Stromal cell of bone marrow (primary cell): ENCODE results near the gene ACE.

Experiments
- DNase-seq: peaks from one replicate; pipeline ENCODE4 v3.0.0-alpha.2; 2012; ENCODE audit warnings: low read depth

The ACE gene

DNA sequence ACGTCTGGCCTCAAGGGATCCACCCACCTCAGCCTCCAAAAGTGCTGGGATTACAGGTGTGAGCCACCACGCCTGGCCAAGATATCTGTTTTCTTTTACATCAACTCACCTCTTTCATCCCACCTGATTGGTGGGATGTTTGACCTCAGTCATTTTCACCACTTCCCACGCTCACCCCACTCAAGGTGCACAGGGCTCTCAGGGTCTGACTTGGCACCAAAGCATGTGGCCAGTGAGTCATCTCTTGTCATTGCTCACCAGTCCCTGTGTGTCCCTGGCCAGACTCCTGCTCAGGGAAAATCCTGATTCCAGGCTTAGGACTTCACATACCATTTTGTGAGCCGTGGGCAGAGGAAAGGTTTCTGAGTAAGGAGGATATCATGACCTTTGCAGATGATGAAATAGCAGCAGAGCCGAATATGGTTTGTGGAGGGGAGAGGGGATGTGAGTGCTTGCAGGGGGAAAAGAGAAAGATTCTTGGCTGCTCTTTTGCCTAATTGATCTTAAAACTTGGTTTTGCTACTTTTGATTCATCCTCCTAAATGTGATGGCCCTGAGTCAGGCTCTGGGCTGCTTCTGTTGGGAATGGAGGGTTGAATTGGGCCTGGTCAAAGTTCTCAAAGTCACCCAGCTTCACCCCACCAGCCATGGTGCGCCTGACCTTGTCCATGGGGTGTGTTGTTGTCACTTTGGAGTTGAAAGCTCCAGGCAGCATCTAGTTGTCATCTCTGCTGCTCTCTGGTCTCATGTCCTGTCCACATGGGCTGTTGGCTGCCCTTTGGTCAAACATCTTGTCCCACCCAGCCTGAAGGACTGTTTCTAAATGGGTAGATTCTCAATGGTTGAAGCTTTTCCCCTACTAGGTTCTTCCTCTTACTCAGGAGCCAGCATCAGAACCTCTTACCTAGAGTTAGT is 40.3 kb downstream of the ACE start:
- DNase-seq: no peak

DNA sequence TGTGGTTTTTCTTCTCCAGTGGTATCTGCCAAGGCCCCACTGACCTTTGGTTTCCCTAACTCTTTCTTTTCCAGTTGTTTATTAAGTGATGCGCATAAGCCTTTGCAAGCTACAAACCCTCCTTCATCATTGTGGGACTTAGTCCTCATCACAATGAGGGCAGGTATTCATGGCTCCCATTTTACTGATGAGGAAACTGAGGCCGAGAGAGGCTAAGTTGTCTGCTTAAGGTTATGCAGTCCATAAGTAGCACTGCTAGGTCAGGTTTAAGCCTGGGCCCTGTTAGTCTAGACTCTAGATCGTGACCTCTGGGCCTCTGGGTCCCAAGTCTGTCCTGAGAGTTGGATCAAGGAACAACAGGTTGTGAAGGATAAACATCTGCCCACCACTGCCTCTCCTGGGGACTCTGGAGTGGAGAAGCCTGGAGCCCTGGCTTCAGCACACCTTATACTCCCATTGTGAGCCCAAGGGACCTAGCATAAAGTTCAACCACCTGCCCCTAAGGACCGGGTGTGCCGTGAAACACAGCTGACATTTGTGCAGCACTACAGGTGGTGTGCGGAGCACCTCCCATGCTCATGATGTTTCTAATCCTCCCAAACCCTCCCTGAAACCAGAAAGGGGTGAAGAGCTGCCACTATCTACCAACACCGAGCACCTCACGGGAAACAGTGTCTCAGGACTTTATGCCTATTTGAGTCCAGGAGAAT is 41.1 kb downstream of the ACE start:
- no peak for DNase-seq

DNA sequence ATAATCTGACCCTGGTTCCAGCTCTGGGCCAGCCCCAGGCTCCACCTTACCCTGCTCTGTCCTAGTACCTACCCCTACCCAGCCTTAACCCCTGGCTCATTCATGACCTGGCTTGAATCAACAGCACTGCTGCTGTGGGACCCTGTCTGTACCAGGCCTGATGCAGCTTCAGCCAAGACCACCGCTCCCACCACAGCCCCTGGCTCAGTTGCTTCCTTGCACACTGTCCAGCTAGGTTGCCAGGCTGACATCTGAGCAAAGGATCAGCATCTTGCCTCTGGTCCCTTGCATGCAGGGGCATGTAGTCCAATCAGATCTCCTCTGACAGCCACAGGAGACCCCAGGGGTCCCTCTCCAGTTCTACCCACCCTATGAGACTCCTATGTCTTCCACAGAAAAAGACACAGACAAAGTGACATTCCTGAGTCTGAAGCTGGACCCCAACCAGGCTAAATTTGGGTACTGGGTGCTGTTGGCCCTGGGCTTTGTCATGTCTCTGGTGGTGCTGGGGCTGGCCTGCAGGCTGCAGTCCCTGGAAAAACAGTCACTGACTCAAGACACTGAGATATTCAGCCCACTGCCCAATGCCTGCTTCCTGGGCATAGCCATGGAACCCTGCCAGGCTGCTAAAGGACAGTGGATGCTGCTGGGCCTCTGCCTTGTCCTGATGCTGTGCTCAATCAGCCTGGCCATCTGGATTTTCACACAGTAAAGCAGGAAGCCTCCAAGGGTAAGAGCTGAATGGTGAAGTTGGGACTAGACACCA is 42.4 kb downstream of the ACE start:
- DNase-seq: no peak

DNA sequence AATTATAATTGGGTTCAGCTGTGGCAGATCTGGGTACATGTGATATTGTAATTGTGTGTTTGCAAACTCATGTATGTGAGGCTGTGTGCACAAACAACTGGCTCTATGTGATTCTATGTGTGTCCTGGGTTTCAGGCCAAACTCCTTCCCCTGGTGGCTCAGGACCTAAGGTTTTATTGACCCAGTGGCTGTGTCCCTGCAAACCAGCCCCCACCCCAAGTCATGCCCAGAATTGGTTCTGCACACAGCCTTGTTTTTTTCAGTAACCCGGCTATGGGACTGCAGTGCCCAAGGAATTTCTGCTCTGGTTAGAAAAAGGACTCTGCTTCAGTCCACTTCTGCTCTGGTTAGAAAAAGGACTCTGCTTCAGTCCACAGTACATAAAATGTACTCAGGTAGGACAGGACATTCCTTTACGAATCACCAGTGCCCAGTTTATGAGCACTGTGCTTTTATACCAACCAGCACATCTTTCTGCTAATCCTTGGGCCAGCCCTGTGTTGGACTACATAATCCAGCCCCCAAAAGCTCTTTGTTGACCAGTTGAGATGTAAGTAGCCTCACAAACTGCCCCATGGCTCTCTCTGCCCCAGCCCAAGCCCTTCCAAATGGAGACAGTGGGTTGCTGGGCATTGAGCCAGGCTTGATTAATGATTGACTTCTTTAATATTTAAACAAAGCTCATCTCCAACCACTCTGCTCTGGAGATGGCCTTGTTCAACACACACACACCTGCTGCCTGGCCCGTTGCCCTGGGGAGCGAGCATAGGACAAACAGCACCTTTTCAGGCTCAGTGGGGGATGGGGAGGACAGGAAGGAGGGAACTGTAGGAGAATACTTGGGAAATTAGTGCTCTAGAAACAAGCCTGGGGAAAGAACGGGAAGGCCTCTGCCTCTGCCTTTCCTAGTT is 43.4 kb downstream of the ACE start:
- DNase-seq: no peak

DNA sequence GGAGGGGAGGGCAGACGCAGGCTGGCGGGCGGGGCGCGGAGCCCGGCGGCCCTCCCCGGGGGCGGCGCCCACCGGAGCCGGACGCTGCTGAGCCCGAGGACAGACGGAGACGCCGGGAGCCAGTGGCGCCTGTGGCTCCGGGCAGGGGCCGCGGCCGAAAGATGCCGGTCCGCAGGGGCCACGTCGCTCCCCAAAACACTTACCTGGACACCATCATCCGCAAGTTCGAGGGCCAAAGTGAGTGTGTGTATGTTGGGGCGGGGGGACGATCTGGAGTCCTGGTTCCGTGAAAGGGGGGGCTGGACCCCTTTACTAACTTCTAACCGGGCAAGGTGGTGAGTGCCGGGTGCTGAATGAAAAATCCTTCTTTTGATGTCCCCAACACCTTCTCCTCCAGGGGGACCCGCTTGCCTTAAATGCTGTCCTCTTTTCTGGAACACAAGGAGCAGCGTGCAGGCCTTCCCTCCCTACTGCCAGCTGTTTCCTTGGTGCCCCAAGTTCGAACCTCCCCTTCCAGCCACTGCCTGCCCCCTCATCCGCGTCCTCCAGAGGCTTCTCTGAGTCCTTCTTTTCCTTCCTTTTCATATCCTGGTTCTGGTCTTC is 46.5 kb downstream of the ACE start, which contains the start of gene KCNH6:
Gene KCNH6 (plus strand): TSS at position 106 of the 603 bp plus-strand sequence. CDS start 56 bp downstream, at position 162.
- DNase-seq: no peak

DNA sequence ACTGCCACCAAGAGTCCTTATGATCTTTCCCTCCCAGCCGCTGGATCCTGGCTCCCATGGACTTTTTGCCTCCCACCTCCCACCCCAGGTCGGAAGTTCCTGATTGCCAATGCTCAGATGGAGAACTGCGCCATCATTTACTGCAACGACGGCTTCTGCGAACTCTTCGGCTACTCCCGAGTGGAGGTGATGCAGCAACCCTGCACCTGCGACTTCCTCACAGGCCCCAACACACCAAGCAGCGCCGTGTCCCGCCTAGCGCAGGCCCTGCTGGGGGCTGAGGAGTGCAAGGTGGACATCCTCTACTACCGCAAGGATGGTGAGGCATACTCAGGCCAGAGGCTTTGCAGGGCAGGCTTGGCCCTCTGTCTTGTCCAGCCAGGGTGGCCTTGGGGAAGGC is 47.2 kb downstream of the ACE start:
- no peak for DNase-seq

DNA sequence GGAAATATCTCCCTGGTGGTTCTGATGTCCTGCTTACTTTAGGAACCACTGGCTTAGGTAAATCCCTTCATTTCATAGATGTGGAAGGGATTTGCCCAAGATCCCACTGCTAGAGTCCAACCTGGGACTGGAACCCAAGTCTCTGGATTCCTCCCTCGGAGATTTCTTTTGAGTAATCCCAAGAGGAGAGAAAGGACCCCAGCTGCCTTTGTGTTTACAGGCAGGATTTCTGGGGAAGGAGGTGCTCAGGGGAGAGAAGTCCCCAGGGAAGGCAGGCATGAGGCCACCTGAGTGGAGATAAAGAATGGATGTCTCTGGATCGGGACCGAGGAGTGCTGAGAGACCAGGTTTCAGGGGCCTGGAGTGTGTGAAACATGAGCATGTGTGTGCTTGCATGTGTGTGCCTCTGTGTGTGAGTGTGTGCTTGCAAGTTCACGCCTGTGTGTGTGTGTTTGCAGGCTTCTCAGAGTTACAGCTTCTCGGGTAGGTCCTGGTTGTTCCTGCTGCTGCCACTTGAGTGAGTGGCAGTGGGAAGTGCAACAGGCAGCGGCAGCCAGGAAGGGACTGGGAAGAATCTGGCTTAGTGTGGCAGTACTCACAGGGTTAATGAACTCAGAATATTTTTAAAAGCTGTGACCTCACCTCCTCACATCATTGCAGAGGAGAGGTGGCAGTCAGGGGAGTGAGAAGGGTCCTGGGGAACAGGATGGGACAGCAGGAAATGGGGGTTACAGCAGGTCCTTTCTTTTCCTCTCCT is 48.5 kb downstream of the ACE start:
- no peak for DNase-seq

DNA sequence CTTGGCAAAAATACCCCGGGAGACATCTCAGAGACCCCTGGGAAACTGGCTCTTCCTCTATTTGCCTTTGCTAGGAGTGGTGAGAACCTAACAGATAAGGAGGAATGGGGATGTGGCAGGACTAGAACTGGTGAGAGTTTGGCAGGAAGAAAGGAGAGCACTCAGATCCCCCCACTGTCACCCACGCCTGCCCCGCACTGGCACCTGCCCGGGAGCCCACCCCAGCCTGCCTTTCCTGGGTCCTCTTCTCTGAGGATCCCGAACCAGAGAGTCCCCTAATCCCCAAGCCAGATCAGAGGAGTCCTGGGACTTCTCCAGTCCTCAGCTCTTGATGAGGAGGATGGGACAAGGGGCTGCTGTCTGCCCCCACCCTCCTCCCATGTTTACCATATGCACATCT is 50.0 kb downstream of the ACE start:
- no peak for DNase-seq

DNA sequence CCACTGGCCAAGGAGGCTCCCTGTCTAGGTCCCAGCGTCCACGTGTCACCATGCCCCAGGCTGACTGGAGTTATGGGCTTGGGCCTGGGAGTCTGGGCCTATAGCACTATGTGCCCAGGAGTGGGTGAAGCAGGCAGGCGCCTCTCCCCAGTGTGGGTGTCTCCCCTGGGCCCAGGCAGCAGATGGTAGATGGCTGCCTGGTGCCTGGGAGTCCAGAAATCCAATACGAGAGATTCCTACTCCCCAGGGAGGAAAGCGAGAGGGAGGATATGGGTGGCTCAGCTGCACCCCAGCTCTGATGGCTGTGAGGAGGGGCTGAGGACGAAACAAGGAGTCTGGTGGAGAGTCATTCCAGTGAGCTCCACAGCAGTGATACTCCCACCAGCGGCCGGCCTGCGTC is 51.3 kb downstream of the ACE start:
- DNase-seq: no peak

DNA sequence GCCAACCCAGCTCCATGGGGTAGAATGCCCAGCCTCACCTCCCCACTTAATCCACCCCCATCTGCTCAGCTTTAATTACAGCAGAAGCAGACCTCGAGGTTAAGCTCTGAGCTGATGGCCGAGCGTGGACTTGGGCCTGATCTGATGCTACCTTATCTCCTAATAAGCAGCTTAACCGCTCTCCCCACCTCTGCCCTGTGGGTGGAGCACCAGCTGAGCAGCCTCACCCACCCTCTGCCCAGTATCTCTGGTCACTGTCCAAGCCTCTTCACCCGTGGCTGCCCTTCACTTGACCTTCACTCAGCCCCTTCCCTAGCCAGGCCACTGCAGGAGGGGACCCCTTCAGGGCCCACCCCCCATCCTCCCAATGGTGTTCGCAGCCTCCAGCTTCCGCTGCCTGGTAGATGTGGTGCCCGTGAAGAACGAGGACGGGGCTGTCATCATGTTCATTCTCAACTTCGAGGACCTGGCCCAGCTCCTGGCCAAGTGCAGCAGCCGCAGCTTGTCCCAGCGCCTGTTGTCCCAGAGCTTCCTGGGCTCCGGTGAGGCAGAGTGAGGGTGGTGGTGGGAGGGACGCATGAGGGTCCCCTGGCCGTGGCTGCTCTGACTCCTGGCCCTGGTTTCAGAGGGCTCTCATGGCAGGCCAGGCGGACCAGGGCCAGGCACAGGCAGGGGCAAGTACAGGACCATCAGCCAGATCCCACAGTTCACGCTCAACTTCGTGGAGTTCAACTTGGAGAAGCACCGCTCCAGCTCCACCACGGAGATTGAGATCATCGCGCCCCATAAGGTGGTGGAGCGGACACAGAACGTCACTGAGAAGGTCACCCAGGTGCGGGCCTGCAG is 53.1 kb downstream of the ACE start:
- no peak for DNase-seq

DNA sequence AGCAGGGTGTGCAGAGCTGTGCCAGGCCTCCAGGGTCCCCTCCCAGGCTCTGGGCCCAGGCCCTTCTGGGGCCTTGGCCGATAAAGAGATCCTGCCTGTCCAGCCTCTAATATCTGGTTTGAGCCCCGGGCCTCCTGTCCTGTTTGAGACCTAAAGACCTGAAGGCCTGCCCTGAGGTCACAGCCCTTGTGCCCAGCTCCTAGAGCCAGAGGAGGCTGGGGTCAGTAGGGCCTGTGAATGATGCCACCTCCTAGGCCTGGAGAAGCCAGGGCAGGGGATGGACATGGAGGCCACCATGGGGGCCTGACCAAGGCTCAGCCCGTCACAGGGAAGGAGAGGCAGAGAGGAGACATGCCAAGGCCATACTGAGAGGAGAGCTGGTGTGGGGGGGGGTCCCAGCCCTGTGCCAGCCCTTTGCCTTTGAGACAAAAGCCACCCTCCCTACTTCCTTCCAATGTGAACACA is 53.7 kb downstream of the ACE start:
- no peak for DNase-seq

DNA sequence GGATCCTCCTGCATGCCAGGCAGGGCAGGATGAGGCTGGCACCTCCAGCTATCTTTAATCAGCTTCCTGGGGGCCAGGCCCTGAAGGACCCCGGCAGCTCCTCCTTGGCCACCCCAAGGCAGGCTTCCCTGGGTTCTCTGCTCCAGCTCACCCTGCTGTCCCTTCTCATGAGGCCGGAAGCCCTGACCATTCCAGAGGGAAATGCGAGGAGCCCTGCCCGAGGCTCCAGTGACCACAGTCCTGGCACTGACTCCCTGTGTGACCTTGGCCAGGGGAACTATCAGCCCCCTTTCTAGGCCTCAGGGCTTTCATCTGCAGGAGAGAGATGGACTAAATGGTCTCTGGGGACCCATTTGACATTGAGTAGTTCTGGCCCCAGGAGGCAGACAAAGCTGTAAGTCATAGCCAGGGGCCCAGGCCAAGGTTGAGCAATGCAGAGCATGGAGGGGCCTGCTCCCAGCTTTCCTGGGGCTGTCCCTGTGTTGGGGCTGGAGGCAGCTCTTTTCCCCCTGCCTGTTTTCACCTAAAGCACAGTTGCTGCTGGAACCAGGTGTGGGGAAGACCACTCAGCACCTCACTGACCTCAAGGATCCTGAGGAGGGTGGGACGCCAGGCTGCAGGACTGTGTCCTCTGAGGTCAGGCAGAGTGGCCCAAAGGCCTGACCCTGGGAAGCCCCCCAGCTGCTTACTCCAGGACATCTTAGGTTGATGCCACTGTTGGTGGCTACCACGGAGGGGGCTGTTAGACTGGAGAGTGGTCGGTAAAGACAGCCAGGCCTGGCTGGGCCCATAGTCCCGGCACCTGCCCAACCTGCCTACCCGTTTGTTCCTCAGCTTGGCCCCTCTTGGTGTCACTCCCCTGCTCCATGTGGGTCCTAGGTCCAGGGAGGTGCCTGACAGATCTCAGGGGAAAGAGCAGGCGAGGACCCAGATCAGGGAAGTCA is 54.4 kb downstream of the ACE start:
- no peak for DNase-seq

DNA sequence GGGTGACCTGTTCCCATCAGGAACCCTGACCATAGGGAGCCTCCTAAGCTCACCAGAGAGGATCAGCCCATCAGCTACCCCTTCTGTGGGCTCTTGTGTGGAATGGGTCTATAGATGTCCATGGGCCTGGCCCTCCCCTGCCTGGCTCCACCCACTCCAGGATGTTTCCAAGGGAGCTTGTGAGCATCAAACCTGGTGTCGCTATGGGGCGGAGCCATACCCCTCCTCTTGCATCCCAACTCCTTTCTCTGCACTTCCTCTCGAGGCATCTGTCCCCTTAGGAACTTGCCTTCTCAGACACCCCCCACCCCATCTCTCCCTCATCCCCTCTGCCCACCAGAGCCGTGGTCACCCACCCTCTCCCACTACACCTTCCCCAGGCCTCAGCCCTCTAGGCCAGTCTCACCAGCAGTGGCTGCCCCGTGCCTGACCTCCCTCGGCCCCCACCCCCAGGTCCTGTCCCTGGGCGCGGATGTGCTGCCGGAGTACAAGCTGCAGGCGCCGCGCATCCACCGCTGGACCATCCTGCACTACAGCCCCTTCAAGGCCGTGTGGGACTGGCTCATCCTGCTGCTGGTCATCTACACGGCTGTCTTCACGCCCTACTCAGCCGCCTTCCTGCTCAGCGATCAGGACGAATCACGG is 56.7 kb downstream of the ACE start:
- DNase-seq: no peak

DNA sequence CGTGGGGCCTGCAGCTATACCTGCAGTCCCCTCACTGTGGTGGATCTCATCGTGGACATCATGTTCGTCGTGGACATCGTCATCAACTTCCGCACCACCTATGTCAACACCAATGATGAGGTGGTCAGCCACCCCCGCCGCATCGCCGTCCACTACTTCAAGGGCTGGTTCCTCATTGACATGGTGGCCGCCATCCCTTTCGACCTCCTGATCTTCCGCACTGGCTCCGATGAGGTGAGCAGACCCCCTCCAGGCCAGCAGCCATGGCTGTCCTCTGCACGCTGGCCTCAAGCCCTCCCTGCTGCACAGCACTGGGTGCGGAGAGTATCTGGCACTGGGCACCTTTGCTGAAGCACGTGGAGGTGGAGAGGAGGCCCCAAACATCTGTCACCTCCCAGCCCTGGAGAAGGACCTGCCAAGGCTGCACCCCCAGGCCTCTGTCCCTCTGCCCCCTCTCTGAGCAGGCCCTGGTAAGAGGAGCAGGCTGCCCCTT is 57.3 kb downstream of the ACE start:
- DNase-seq: no peak

DNA sequence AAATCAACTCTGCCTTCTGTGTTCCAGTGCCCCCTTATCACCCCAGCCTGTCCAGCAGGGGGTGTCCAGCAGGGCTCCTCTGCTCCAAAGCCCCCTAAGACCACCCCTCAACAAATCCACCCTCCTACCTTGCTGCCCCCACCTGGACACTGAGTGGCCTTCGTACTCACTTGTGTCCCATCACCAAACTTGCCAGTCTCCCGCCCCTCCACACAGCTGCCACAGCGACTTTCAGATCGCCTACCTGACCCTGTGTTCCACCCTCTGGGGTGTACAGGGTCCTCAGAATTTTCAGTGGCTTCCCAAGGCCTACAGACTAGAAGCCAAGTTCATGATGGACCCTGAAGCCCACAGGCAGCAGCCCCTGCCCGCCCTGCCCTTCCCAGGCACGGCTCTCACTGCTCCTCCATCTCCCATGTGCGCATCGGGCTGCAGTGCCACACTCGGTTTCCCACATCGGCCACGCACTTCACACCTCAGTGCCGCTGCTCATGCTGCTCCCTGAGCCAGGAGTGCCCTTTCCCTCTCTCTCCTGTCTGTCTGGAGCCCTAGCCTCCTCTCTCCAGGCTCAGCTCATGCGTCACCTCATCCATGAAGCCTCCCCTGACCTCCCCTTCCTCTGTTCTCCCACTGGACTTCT is 58.1 kb downstream of the ACE start:
- DNase-seq: no peak

DNA sequence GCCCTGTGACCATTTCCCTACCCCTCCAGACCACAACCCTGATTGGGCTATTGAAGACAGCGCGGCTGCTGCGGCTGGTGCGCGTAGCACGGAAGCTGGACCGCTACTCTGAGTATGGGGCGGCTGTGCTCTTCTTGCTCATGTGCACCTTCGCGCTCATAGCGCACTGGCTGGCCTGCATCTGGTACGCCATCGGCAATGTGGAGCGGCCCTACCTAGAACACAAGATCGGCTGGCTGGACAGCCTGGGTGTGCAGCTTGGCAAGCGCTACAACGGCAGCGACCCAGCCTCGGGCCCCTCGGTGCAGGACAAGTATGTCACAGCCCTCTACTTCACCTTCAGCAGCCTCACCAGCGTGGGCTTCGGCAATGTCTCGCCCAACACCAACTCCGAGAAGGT is 58.8 kb downstream of the ACE start:
- DNase-seq: no peak

DNA sequence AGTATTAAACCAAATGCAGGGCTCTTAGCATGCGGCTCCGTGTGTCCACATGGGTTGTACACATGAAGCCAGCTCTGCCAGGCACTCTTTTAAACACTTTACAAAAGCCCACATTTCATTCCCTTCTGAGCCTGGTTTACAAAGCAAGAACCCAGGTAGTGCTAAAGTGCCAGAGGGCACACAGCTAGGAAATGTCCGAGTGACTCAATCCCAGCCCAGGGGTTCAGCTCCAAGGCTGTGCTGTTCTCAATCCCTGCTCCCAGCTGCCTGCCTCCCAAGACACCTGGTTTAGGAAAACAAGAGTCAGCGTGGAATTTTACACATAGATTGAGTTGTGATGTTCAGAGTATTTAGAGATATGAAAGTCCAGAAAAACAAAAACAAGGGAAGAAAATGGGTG is 60.1 kb downstream of the ACE start:
- no peak for DNase-seq
